ENCODE data around the gene RXFP1. TPM values are rescaled to one million over a fixed set of nuclear protein-coding genes. Genes with fewer than 3 reads are reported as not detected.

Gene RXFP1
- total RNA-seq, 4 donors from 2014 or later = 0.19 TPM; not detected in 3

DNA sequence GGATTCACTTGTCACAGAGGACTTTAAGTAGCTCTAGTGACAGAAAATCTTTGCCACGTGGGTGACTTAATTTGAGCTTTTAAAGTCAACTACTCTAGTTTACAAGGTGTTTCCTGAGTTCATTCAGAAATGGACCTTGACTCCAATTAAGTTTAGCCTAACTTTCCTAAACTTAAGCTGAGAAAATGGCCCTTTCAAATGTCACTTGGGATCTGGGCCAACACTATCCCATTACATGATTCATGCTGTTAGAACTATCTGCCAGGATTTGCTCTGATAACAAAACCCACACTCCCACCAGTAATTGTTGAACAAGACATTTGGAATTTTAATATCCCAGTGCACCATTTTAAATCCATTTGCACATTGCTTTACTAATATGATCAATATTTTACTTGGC lies 109.2 kb downstream of the RXFP1 start:
- Histone ChIP-seq H3K27ac (no peak overlapping the region), H3K9me3 (no peaks in the 10 kb centered on the region), H3K36me3 (no peaks in the 10 kb centered on the region), H3K27me3 (no peaks in the 10 kb centered on the region), H3K4me1 (no peaks in the 10 kb centered on the region), H3K4me3 (no peak overlapping the region)
- no peak for DNase-seq (ENCODE audit: low spot score in 2 of 2)
- 47% methylated on average over 1 of the region's 1 CpG for WGBS
- TF ChIP-seq POLR2A (IDR thresholded peaks at IDR 0.05) (no peak), EP300 (IDR thresholded peaks at IDR 0.05) (no peak), POLR2AphosphoS5 (IDR thresholded peaks at IDR 0.05) (no peak)
- TF ChIP-seq, protein P1, sequence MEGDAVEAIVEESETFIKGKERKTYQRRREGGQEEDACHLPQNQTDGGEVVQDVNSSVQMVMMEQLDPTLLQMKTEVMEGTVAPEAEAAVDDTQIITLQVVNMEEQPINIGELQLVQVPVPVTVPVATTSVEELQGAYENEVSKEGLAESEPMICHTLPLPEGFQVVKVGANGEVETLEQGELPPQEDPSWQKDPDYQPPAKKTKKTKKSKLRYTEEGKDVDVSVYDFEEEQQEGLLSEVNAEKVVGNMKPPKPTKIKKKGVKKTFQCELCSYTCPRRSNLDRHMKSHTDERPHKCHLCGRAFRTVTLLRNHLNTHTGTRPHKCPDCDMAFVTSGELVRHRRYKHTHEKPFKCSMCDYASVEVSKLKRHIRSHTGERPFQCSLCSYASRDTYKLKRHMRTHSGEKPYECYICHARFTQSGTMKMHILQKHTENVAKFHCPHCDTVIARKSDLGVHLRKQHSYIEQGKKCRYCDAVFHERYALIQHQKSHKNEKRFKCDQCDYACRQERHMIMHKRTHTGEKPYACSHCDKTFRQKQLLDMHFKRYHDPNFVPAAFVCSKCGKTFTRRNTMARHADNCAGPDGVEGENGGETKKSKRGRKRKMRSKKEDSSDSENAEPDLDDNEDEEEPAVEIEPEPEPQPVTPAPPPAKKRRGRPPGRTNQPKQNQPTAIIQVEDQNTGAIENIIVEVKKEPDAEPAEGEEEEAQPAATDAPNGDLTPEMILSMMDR (IDR thresholded peaks at IDR 0.05) = no peak

DNA sequence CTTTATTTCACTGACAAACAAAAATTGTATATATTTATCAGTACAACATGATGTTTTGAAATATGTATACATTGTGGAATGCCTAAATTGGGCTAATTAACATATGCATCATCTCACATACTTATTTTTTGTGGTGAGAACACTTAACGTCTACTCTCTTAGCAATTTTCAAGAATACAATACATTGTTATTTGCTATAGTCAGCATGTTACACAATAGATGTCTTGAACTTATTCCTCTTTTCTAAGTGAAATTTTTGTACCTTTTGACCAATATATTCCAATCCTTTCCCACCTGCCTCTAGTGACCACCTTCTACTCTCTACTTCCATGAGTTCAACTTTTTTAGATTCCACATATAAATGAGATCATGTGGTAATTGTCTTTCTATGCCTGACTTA lies 114.9 kb downstream of the RXFP1 start:
- no peaks in the 10 kb centered on the region for H3K36me3 ChIP-seq
- no peak for TF ChIP-seq EP300 (IDR thresholded peaks at IDR 0.05)
- no peak for TF ChIP-seq POLR2AphosphoS5 (IDR thresholded peaks at IDR 0.05)
- TF ChIP-seq POLR2A (IDR thresholded peaks at IDR 0.05) = no peak
- TF ChIP-seq, protein P1 (IDR thresholded peaks at IDR 0.05) = no peak
- no peak for DNase-seq (ENCODE audit: low spot score in 2 of 2)
- H3K4me3 ChIP-seq = no peak overlapping the region
- no peaks in the 10 kb centered on the region for H3K9me3 ChIP-seq
- H3K27me3 ChIP-seq = no peaks in the 10 kb centered on the region
- H3K4me1 ChIP-seq = no peaks in the 10 kb centered on the region
- no peak overlapping the region for H3K27ac ChIP-seq
- WGBS = 79% methylated on average over 1 of the region's 1 CpG

DNA sequence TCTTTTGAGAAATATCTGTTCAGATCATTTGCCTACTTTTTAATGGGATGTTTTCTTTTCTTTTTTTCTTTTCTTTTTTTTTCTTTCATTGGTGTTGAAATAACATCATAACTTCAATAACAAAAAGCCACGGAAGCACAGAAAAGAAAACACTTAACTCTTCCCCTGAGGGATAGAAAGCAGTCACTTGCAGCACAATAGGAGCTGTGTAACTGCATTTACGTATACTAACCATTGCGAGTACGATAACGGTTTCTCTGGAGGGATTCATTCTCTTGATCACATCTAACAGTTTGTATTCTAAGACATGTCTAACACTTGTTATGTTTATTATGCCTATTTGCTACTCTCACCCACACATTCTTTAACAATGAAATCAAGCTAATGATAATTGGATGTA lies 122.7 kb downstream of the RXFP1 start:
- no peak overlapping the region for H3K27ac ChIP-seq
- H3K9me3 ChIP-seq = no peaks in the 10 kb centered on the region
- no peaks in the 10 kb centered on the region for H3K27me3 ChIP-seq
- H3K4me3 ChIP-seq = no peak overlapping the region
- 64% methylated on average over 5 of the region's 5 CpGs for WGBS
- TF ChIP-seq, protein P1 (IDR thresholded peaks at IDR 0.05) = no peak
- TF ChIP-seq POLR2A (IDR thresholded peaks at IDR 0.05) = no peak
- no peak for TF ChIP-seq EP300 (IDR thresholded peaks at IDR 0.05)
- TF ChIP-seq POLR2AphosphoS5 (IDR thresholded peaks at IDR 0.05) = no peak
- no peak for DNase-seq (ENCODE audit: low spot score in 2 of 2)
- H3K4me1 ChIP-seq = no peaks in the 10 kb centered on the region
- H3K36me3 ChIP-seq = no peaks in the 10 kb centered on the region

DNA sequence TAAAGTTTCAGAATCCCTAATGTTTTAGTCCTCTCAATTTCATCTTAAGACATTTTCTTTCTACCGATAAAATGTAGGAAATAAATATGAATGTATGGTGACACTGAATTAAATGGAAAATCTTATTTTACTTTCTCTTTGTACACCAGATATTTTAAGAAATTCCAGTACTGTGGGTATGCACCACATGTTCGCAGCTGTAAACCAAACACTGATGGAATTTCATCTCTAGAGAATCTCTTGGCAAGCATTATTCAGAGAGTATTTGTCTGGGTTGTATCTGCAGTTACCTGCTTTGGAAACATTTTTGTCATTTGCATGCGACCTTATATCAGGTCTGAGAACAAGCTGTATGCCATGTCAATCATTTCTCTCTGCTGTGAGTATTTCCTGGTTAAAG lies 123.1 kb downstream of the RXFP1 start:
- H3K27ac ChIP-seq = no peak overlapping the region
- H3K4me3 ChIP-seq = no peak overlapping the region
- H3K36me3 ChIP-seq = no peaks in the 10 kb centered on the region
- no peaks in the 10 kb centered on the region for H3K27me3 ChIP-seq
- DNase-seq (ENCODE audit: low spot score in 2 of 2) = no peak
- no peaks in the 10 kb centered on the region for H3K4me1 ChIP-seq
- TF ChIP-seq, protein P1 (IDR thresholded peaks at IDR 0.05) = no peak
- TF ChIP-seq POLR2A (IDR thresholded peaks at IDR 0.05) = no peak
- no peak for TF ChIP-seq EP300 (IDR thresholded peaks at IDR 0.05)
- no peak for TF ChIP-seq POLR2AphosphoS5 (IDR thresholded peaks at IDR 0.05)
- 39% methylated on average over 3 of the region's 3 CpGs for WGBS
- no peaks in the 10 kb centered on the region for H3K9me3 ChIP-seq

DNA sequence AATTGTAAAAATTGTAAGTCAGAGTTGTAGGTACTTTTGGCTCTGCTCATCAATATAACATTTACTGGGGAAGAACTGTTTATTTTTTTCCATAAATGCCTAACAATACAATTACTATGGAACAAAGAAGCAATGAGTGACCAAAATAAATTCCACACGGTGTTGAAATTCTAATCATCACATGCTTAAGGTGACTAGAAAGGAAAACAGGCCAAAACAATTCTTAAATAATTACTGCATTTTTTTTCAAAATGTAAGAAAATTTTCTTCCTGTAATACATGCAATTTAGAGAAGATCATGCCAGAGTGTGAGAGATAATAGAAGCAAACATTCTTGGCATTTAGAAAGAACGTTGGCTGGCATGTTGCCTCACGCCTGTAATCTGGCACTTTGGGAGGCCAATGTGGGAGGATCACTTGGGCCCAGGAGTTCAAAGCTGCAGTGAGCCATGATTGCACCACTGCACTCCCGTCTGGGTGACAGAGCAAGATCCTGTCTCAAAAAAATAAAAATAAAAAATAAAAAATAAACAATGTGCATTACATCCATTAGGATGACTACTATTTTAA lies 127.5 kb downstream of the RXFP1 start:
- TF ChIP-seq POLR2AphosphoS5 (IDR thresholded peaks at IDR 0.05) (no peak), POLR2A (IDR thresholded peaks at IDR 0.05) (no peak)
- TF ChIP-seq, protein P1 (IDR thresholded peaks at IDR 0.05) = no peak
- H3K4me3 ChIP-seq = no peak overlapping the region
- H3K9me3 ChIP-seq = no peaks in the 10 kb centered on the region
- WGBS = 35% methylated on average over 4 of the region's 4 CpGs
- H3K27me3 ChIP-seq = no peaks in the 10 kb centered on the region
- H3K4me1 ChIP-seq = no peaks in the 10 kb centered on the region
- H3K27ac ChIP-seq = no peak overlapping the region
- H3K36me3 ChIP-seq = no peaks in the 10 kb centered on the region
- DNase-seq (ENCODE audit: low spot score in 2 of 2) = no peak

All from suprapubic skin (tissue), 4 donors.